Nucleus accumbens (tissue), 56 donors: ENCODE results near the gene ATAD2B.

Experiments used
- DNase-seq, 56 donors: peaks; one replicate each; lab custom pipeline; 2025; lab: John Stamatoyannopoulos, UW

Gene ATAD2B

GRCh38 chr2:23916727-23917405 lies 10.1 kb downstream of the ATAD2B start:
- DNase-seq = no peak

GRCh38 chr2:23915327-23915726 lies 11.6 kb downstream of the ATAD2B start:
- DNase-seq = no peak

GRCh38 chr2:23912054-23912453 lies 14.9 kb downstream of the ATAD2B start:
- DNase-seq = no peak

- DNase-seq = no peak
These were observed 21.8 kb downstream of the ATAD2B start for GRCh38 chr2:23905155-23905554.

GRCh38 chr2:23904692-23905091 lies 22.2 kb downstream of the ATAD2B start:
- no peak for DNase-seq

GRCh38 chr2:23904215-23904614 lies 22.7 kb downstream of the ATAD2B start:
- peak in 3 of 56 donors; percentile 0 to 27 (median 4) for DNase-seq

- no peak for DNase-seq
These were observed 23.9 kb downstream of the ATAD2B start for GRCh38 chr2:23903034-23903433.

- no peak for DNase-seq
These were observed 24.7 kb downstream of the ATAD2B start for GRCh38 chr2:23901966-23902846.

- peak in 12 of 56 donors; percentile 1 to 42 (median 8) for DNase-seq
These were observed 26.2 kb downstream of the ATAD2B start for GRCh38 chr2:23900541-23901322.

- no peak for DNase-seq
These were observed 26.8 kb downstream of the ATAD2B start for GRCh38 chr2:23900133-23900532.

GRCh38 chr2:23871206-23871605 lies 55.7 kb downstream of the ATAD2B start:
- peak in 1 of 56 donors; percentile 2 for DNase-seq

- DNase-seq = no peak
These were observed 59.5 kb downstream of the ATAD2B start for GRCh38 chr2:23867449-23867848.

- no peak for DNase-seq
These were observed 64.1 kb downstream of the ATAD2B start for GRCh38 chr2:23862716-23863426.

GRCh38 chr2:23861952-23862351 lies 65.0 kb downstream of the ATAD2B start:
- DNase-seq = no peak

- DNase-seq = no peak
These were observed 66.9 kb downstream of the ATAD2B start for GRCh38 chr2:23859983-23860382.

- DNase-seq = no peak
These were observed 67.7 kb downstream of the ATAD2B start for GRCh38 chr2:23859234-23859633.

- DNase-seq = no peak
These were observed 76.2 kb downstream of the ATAD2B start for GRCh38 chr2:23850564-23851256.

GRCh38 chr2:23844905-23845304 lies 82.0 kb downstream of the ATAD2B start:
- DNase-seq = no peak

GRCh38 chr2:23843051-23843976 lies 83.6 kb downstream of the ATAD2B start:
- no peak for DNase-seq
